HG02970 (cell line): ENCODE data around the gene RASSF8.

Experiments used
- ATAC-seq: cut with Tn5 transposase; IDR thresholded peaks from one replicate; pipeline ENCODE4 v1.9.1; 2021; ENCODE audit warnings: mild to moderate bottlenecking, moderate library complexity, moderate number of reproducible peaks; ENCODE audit not compliant: unreplicated experiment, low FRiP score

RASSF8 gene, protein sequence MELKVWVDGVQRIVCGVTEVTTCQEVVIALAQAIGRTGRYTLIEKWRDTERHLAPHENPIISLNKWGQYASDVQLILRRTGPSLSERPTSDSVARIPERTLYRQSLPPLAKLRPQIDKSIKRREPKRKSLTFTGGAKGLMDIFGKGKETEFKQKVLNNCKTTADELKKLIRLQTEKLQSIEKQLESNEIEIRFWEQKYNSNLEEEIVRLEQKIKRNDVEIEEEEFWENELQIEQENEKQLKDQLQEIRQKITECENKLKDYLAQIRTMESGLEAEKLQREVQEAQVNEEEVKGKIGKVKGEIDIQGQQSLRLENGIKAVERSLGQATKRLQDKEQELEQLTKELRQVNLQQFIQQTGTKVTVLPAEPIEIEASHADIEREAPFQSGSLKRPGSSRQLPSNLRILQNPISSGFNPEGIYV

DNA sequence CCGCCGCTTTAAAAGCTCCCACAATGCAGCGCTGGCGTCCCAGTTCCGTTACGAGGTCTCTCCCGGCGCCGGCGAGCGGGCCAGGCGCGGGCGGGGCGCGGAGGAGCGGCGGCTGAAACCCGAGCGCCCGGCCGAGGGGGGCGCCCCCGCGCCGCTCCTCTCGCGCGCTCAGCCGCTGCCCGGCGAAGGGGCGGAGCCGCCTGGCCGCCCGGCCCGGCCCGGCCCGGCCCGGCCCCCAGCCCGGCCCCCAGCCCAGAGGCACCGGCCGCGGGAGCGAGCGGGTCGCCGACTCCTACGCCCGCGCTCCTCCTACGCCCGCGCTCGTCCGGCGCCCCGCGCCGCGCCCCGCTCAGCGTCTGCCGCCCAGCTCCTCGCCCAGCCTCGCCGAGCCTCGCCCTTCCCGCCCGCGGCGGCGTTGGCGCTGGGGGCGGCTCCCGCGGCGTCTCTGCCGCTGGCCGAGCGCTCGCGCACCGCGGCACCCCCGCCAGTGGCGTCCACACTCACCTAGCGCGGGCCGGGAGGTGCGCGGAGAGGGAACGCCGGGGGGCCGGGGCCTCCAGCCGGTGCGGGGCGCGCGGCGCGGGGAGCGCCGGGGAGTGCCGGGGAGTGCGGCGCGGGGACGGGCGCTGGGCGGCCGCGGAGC is at the start of gene RASSF8:
Gene RASSF8 (plus strand): TSS at position 255 of the 643 bp plus-strand sequence. CDS start 96,662 bp downstream, outside the sequence.
- peak; percentile 93 for ATAC-seq

DNA sequence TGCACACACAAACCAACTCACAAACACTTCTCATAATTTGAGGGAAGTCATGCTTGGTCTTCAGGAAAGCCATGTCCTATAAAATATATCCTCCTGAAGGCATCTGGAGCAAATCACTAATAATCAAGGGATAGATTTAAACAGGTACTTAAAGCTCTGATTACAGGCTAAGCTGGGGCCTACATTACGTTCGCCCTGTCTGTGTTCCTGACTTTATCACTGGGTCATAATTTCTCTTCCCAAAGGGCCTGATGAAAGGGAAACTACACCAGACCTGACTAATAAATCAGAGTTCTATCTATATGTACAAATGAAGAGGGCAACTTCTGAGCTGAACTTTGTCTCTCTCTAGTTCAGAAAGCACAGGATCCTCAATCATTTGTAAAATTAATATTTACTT is 43.9 kb upstream of the RASSF8 start:
- ATAC-seq, result no peak

DNA sequence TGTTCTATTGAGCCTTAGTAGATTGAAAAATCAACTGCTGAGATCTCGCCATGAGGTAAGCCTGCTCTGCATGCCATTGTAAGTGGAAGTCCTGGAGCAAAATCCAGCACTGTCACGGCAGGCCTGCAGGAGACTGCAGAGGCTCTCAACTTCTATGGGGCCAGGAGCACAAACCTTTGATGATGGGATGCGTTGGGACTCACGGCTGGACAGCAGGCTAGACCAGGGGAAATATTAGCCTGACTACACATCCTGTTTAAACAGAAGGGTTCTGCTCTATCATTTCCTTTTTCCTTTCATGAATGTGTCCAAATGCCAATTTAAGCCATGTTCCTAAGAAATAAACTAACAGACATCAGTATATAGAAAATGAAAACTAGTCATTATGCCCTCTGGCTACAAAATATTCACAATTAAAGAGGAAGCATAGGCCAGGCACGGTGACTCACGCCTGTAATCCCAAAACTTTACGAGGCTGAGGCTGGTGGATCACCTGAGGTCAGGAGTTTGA is 33.9 kb upstream of the RASSF8 start:
- no peak for ATAC-seq

DNA sequence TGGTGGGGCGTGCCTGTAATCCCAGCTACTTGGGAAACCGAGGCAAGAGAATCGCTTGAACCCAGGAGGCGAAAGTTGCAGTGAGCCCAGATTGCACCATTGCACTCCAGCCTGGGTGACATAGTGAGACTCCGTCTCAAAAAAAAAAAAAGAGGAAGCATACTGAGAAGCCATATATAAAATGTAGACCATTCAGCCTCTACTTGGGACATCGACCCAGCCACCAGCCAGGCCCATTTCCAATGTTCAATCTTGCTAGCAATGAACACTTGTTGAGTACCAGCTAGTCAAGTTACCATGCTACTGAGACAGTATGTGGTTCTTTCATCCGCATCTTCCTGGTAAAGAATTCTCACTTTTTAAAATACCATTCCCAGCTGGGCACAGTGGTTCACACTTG is 33.4 kb upstream of the RASSF8 start:
- no peak for ATAC-seq

DNA sequence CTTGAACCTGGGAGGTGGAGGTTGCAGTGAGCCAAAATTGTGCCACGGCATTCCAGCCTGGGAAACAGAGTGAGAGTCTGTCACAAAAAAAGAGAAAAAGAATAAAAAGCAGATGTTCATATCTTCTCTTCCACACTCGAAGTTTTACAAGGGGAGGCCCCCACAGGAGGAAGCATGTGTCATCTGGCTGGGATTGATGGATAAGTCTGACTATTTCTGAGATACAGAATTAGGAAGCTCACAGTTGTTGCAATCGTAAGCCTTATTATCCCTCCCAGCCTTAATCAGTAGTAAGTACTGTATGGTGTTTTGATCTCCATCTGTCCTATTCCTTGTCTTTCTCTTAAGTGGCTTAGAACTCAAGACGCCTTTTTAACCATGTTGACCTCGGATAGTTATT is 31.9 kb upstream of the RASSF8 start:
- no peak for ATAC-seq

DNA sequence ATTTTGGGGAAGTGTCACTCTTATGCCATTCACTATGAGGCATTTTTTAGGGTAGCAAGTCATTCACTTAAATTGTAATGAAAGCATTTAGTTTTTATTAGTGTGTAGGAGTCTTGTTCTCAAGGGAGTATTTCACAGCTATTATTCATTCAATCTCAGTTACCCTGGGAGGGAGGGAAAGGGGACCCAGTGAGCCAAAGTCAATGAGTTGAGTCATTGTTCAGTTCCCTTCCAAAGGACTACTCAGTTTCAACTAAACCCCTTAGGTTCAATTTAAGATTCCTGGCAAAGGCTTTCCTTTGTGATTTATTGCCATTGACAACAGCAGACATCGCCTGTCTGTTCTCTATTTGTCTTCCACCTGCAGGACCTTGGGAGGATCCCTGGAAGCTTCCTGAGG is 29.3 kb upstream of the RASSF8 start:
- no peak for ATAC-seq

DNA sequence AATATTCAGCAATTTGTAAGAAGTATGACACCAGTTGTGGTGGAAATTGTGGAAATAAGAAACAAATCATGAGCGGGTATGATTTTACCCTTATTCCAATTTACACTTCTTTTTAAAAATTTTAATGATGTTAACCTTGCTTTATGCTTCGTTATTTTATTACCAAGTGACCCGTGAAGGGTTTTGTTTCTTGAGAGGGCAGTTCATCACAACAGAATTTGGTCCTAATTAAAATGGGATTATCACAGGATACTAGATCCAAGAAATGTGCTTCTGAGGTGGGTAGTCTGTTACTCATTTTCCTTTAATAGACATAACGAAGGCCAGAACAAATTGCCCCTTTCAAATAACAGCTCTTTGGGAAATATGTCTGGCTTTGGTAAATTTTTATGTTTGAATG is 25.5 kb upstream of the RASSF8 start:
- ATAC-seq, result no peak

DNA sequence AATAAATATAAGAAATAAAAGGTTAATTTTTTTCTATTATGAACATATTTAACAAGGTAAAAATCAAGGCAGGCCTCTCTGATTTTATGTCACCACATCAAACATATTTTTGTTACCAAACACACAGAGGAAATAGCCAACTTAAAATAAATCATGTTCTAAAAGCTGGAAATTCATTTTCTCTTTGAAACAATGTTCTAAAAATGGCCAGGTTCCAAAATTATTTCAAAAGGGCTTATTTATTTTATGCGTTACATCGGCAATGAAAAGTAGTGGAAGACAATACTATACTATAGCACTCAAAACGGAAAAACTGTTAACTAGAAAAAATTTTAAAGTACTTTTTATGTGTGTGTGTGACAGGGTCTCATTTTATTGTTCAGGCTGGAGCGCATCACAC is 24.0 kb upstream of the RASSF8 start:
- ATAC-seq, result no peak

DNA sequence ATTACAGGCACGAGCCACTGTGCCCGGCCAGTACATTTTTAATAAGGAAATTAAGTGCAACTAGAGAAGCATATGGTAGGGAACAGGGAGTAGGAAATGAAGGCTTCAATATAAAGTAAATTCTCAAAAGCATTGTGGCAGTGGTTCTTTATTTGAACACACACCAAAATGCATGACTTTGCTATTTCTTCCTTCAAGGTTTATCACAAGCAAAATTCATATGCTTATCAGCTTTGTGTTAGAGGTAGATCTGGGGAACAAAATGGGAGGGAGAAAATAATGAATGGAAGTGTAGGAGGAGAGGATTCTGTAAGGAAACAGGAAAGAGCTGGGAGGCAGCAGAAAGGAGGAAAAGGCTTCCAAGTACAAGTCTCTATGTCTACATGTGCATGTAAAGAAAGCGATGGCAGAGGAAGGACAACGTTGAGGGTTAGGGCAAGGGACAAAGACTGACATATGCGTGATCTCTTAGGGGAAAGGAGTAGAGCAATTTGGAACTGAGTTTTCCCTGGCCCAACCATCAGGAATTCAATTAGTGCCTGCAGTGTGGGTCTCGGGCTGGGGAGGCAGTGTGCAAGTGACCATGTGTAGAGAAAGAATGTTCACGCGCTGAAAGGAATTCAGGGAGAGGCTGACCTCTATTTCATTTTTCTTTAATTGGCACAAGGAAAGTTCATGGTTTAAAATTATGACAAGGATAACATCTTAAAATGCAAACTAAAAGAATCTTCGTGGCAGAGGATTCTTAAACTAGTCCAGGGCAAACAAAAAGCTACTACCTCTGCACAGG is 22.9 kb upstream of the RASSF8 start:
- no peak for ATAC-seq

DNA sequence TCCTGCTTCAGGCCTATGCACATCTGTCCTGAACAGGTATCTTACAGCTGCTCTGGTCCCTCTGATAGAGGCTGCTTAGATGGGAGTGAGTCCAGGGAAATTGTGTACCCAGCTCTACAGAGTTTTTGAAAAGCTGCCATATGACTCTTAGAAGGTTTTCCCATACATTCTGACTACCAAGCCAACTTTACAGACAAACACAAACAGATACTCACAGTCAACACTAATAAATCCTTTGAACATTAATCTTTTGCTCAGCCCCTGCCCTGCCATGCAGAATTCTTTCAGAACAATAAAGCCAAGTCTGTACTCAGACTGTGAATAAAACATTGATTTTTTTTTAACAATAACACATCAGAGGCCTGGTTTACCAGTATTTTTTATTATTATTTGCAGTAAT is 21.4 kb upstream of the RASSF8 start:
- no peak for ATAC-seq

DNA sequence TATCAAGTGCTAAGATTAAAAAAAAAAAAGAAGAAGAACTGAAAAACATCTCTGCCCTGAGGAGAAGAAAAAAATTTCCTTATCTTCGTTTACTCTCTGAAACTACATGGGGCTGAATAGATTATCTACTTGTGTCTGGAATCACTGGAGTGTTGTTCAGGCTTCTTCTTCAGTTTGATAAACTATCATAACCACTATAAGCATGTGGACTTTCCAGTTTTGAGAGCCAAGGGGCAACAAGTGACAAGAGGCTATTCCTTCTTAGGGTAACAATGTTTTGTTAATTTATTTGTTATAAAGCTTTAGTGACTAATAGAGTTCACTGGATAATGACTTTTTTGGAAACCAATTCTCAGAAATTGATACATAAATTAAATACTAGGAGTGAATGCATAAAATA is 19.9 kb upstream of the RASSF8 start:
- ATAC-seq, result no peak

DNA sequence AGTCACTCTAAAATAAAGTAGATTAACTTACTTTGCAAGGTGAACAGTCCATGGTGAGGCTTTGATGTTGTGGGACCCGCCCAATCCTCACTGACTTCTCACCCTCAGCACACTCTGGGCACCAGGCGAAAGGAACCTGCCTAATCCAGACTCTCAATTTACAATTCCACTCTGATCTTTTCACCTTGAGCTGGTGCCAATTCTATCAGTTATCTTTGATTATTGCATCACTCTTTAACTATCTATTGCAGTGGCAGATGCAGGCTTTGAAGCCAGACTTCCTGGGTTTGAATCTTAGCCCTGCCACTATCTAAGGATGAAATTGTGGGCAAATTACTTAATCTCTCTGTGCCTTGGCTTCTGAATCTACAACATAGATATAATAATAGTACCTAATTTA is 18.9 kb upstream of the RASSF8 start:
- ATAC-seq, result no peak

DNA sequence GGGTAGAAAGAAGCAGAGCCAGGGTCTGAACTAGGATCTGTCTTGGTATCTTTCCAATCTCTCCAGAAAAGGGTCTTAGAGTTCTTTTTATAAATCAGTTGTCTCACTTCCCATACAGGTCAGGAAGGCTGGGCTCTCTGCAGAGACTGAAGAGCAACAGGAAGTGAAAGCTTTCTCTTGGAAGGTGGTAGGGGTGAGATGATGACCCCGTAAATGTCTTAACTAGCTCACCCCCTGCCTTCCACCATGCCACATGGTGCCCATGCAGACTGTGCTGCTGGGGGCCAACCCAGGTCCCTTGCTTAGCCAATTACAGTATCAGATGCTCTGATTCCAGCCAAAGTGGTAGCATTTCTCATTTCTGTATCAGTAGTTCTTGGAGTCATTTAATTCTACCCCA is 17.6 kb upstream of the RASSF8 start:
- ATAC-seq, result no peak

DNA sequence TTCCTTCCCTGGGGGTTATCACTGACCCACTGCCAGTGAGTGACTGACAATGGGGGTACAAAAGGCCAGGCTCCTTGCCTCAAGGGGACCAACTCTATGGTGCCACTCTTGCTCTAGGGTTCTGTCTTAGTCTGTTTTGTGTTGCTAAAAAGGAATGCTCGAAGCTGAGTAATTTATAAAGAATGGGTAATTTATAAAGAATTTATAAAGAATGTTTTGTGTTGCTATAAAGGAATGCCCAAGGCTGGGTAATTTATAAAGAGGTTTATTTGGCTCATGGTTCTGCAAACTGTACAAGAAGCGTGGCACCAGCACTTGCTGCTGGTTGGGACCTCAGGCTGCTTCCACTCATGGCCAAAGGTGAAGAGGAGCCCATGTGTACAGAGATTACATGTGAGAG is 15.8 kb upstream of the RASSF8 start:
- no peak for ATAC-seq

DNA sequence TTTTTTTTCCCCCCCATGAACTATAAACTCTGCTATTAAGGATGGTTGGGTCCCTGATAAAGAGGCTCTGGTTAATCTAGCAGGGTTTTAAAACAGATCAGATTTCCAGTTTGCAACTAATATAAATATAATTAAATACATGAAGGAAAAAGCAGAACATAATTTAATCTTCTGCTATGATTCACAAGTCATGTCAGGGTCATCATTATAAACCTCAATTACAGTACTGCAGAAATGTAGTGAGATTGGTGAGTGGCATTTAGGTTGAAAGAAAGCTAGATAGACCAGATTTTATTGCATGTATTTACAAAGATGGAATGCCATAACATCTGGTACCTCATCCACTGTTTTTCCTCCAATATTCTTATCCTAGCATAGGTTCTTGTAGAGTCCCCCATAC is 14.5 kb upstream of the RASSF8 start:
- no peak for ATAC-seq

DNA sequence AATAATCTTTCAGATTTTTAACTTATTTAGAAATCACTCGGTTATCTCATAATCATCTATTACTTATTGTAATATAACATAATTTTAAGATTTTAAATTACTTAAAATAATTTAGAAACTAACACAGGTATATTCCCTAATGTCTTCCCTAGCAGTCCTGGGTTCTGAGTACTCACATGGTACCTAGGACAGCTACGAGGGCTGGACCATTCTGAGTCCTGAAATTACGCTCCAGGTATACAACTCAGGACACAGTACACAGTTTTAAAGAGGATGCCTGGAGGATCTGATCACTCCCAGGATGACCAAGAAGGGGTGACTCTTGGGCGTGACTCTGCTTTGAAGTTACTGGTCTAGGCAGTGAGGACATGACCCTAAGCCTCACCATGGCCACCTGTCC is 9.1 kb upstream of the RASSF8 start:
- ATAC-seq, result no peak

DNA sequence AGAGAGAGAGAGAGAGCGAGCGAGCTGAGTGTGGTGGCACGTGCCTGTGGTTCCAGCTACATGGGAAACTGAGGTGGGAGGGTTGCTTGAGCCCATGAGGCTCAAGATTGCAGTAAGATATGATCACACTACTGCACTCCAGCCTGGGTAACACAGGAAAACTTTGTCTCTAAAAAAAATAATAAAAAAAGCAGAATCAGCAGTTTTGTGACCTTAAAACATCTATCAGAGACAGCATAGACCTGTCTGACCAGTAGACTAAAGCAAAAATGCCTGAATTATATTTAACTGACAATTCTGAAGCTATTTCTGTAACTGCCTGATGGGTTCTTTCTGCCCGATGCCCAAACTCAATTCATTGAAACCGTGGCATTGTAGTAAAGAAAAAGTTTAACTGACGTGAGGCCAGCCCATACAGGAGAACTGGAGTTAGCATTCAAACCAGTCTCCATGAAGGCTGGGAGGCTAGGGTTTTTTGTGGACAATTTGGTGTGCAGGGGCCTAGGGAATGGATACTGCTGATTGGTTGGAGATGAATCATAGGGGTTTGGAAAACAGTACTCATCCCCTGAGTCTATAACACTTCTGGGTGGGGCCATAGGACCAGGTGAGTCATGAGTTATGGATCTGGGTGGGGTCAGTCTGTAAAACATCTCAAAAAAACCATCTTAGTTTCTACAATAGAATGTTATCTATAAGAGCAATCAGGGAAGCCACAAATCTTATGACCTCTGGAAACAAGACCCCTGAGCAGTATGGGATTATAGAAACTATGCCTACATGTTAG is 8.0 kb upstream of the RASSF8 start:
- ATAC-seq, result no peak

DNA sequence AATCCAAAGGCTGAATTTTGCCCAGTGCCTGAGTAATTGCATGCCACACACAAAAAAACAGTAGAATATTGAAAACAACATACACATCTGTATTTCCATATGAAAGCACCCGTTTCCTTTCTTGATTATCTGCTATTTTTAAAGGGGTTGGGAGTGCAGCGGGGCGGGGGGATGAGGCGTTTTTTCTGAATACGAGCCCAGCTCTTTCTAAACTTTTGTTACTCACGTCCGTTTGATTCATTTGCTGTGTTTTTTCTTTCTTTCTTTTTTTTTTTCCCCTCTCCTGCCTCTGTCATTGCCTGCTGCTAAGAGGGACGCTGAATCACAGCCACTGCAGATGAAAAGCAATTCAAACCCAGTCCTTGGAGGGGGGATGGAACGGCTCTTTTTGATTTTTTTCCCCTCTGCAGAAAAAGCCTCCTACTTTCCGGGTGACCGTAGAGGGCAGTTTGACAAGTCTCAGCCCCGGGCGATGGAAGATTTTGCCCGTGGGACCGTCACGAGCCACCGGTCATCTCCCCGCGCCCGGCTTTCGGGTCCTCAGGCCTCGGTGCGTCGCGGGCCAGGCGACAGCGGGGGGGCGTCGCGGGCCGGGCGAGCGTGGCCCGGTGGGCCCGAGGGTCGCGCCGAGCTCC is 572 bp upstream of the RASSF8 start:
- ATAC-seq, result peak; percentile 13

DNA sequence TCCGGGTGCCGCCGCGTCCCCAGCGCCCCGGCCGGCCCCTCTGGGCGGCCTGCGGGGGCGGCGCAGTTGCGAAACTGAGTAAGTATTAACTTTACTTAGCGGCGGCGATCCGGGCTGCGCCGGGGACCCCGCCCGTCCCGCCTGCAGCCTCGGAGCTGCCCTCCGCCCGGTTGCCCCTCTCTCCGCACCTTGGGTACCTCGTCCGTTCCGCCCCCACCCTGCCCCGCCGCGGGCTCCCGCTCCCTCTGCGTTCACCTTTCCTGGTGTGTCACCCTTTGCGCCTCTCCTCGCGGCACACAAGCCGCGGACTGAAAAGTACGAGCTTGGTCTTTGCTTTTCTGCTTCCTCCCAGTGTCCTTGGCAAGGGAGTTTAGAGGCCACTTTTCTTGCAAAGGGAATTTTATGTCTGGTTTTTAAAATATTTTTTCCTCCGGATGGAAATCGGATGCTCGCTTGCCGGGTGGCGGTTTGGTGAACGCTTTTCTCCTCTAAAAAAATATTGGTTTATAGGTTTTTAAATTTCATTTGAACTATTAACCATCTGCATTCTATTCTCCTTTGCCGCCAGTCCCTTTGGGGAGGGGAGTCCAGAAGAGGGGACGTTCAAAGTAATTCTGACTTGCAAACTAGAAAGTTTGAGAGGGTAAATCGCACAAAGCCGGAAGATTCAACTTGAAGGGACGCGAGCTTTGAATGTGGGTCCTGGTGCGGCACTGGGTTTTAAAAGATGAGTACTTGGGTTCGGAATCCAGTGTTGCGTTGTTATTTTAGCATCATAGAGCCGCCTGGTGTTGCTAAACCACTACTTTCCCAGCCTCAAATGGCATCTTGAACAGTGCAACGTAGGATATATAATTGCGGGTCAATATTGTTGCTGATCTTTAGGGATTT is 834 bp downstream of the RASSF8 start:
- ATAC-seq, result no peak
